Stimulated activated CD8-positive, alpha-beta memory T cell treated with anti-CD3 and anti-CD28 coated beads, Interleukin-7, amount 100 ng/mL, for 4 hours (primary cell): ENCODE measurements around the gene EFCAB8.
"Not testable (repeated sequence)": the region's sequence is repeated elsewhere in the genome, so short reads cannot be mapped to it uniquely, and the experiment has no call there.

Source experiments
- DNase-seq, 2 donors: peaks; one replicate each; pipeline ENCODE4 v3.0.0-alpha.2; 2020; ENCODE audit warnings: low read depth in 2 of 2

Gene EFCAB8

DNA sequence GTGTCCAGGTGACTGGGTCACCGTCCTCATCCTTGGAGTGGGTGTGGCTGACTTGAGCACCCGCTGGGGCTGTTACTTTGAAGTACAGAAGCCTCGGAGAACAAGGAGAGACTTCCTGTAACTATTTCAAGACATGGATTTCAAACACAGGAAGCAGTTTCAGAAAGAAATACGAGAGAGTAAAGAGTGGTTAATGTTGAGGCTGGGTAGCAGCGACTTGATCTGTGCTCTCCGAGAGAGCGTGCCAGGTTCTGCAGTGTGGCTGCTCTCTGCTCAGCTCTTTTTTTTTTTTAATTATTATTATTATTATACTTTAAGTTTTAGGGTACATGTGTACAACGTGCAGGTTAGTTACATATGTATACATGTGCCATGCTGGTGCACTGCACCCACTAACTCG, 17.5 kb upstream of the EFCAB8 start:
- no peak for DNase-seq

GRCh38 chr20:32841632-32842031, 17.1 kb upstream of the EFCAB8 start:
- no peak for DNase-seq

GRCh38 chr20:32842688-32843524, 15.8 kb upstream of the EFCAB8 start:
- DNase-seq, result no peak

DNA sequence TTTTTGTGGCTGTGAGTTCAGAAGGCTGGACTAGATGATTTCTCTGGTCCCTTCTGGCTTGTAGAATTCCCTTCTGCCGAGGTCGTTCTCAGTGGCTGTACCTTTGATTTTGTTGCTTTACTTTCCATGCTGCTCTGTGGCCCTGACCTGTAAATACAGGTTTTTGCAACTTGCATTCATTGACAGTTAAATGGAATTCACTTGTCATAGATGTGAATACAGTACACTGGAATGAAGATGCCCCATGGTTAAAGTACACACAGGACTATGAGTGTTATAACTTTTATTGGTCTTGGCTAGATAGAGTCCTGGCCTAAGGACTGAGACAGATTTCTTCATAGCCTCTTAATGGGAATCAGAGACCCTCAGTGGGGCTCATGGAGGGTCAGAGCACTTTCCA, 12.9 kb upstream of the EFCAB8 start:
- DNase-seq, result no peak

GRCh38 chr20:32846852-32847251, 11.9 kb upstream of the EFCAB8 start:
- DNase-seq, result no peak

- DNase-seq, result no peak
These were observed 10.8 kb upstream of the EFCAB8 start for GRCh38 chr20:32847964-32848363.

DNA sequence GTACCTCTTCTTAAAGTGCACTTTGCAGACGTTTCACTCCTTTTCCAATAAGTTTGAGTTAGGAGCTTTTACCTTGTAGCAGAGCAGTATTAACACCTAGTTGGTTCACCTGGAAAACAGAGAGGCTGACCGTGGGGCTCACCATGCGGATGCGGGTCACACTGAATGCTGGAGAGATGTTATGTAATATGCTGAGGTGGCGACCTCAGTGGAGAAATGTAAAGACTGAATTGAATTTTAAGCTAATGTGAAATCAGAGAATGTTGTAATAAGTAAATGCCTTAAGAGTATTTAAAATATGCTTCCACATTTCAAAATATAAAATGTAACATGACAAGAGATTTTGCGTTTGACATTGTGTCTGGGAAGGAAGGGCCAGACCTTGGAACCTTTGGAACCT, 9.9 kb upstream of the EFCAB8 start:
- no peak for DNase-seq

DNA sequence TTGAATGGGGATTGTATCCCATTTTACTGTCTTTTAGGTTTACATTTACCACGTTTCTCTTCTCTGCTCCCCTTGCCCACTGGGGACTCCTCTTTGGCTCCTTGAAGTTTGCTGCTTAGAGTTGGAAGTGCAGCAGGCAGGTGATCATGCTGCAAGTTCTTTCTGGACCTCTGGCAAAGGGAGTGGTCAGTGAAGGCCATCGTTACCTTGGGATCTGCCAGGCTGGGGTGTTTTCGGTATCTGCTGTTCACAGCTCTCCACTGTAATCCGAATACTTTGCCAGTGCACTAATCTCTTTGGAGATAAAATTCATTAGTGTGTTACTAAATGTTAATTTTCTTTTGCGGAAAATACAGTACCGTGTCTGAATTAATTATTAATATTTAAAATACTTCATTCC, 9.1 kb upstream of the EFCAB8 start:
- no peak for DNase-seq

- DNase-seq, result no peak
These were observed 3.3 kb upstream of the EFCAB8 start for GRCh38 chr20:32855387-32855786.

GRCh38 chr20:32858189-32858588, 534 bp upstream of the EFCAB8 start:
- DNase-seq, result no peak

GRCh38 chr20:32861446-32861845, 2.7 kb downstream of the EFCAB8 start:
- DNase-seq, result no peak

- no peak for DNase-seq
These were observed 10.8 kb downstream of the EFCAB8 start for GRCh38 chr20:32869562-32869961.

GRCh38 chr20:32870526-32870925, 11.8 kb downstream of the EFCAB8 start:
- DNase-seq, result not testable (repeated sequence)

DNA sequence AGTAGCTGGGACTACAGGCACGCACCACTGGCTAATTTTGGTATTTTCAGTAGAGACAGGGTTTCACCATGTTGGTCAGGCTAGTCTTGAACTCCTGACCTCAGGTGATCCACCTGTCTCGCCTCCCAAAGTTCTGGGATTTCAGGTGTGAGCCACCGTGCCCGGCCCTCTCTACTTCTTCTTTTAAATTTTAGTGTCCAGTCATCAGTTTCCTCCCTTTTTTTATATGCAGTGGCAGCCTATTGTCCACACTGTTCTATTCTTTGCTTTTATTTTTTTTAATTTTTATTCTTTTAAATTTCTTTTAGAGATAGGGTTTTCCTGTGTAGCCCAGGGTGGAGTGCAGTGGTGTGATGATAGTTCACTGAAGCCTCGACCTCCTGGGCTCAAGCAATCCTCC, 12.3 kb downstream of the EFCAB8 start:
- DNase-seq, result no peak

GRCh38 chr20:32871627-32872160, 13.0 kb downstream of the EFCAB8 start:
- no peak for DNase-seq

DNA sequence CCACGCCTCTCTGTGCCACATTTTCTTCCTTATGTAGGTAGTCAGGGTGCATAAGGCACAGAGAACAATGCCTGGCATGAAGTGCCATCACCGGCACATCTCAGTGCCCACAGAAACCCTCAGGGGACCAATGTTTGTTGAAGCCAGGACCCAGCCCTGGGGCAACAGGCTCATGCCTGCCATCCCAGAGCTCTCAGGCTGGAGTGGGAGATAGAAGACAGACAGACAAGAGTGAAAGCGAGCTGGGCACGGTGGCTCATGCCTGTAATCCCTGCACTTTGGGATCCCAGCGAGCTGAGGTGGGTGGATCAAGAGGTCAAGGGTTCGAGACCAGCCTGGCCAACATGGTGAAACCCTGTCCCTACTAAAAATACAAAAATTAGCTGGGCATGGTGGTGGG, 13.5 kb downstream of the EFCAB8 start:
- no peak for DNase-seq

DNA sequence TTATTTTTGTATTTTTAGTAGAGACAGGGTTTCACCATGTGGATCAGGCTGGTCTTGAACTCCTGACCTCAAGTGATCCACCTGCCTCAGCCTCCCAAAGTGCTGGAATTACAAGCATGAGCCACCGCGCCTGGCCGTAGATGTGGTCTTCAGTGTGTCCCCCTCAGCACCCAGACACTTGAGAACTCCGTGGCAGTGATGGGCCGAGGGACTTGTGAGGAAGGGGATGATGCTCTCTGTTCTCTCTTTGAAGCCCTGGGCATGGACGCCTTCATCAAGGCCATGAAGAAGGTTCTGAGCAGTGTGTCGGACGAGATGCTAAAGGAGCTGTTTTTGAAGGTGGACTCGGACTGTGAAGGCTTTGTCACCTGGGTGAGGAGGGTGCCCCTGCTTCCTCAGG, 16.9 kb downstream of the EFCAB8 start:
- no peak for DNase-seq

DNA sequence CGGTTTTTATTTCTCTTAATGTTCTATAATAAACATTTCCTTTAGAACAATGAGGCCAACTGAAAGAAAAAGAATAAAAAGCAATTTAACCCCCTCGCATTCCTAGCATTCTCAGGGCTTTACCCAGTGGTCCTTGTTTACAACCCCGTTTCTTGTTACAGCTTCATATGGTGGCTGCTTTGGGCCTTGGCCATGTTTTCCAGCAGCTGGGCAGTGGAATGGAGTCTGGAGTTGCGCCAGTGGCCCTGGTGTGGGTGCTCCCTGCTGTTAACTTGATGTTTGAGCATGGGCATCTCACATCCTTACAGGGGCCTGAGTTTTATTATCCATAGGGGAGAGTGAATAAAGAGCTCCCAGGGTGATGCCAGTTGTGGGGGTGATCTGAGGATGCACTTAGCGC, 18.8 kb downstream of the EFCAB8 start:
- DNase-seq, result no peak

DNA sequence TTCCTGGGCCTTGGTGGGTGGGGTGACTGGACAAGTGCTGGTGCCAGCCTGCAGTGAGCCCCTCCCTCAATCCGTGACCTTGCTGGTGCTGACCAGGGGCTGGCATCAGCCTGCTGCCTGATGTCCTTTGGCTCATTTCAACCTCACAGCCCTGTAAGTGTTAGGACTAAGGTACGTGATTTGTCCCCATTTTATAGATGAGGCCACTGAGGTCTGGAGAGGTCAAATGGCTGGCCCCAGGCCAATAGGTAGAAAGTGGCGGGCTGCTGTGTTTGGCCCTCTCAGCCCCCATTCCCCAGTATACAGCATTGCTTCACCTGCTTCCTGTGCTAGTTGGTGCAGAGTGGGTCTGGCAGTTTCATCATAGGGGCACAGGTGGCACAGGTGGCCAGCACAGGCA, 20.1 kb downstream of the EFCAB8 start:
- no peak for DNase-seq

DNA sequence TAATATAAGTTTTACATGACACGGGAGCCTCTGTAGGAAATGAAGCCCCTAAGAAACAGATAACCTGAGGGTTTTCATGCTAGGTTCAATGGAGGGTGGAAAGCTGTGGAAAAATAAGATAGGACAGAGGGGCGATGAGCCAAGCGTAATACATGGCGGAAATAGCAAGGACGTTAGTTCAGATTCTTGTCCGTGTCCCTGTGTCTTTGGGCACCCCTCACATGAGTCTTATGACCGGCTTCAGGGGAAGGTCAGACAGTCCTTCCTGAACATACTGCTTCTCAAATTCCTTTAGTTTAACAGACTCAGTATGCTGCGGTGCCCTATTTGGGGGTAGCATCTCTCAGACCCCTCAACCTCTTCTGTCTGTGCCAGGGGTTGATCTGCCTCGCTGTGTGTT, 20.8 kb downstream of the EFCAB8 start:
- no peak for DNase-seq

GRCh38 chr20:32880635-32881034, 21.9 kb downstream of the EFCAB8 start:
- DNase-seq, result no peak

- no peak for DNase-seq
These were observed 24.4 kb downstream of the EFCAB8 start for GRCh38 chr20:32883081-32883480.

DNA sequence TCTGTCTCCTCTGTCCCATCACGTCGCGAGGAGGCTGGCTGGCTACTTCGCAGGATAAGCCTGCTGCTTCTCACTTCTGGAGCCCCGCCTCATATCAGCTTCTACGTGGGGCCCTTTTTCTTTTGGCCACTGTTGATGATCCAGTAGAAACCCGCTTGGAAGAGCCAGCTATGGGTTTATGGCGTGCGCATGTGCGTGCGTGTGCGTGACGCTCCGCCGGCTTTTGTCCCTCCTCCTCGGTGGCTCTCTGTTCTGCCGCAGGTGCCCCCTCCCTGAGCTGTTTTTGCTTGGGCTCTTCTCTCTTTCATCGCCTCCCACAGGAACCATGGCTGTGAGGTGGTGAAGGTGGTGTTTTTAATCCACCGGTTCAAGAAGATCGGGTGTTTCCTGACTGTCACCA, 26.5 kb downstream of the EFCAB8 start:
- no peak for DNase-seq

GRCh38 chr20:32885952-32886351, 27.2 kb downstream of the EFCAB8 start:
- no peak for DNase-seq
